Measurements from ENCODE around the gene TIAM1.

GRCh38 chr21:31194510-31195293 lies 149.4 kb downstream of the TIAM1 start:
- TF ChIP-seq CTCF (IDR thresholded peaks at IDR 0.05; ENCODE audit: borderline replicate concordance, extremely low read depth, low read length, poor library complexity, severe bottlenecking): no peak
- TF ChIP-seq EZH2 (IDR thresholded peaks at IDR 0.05; ENCODE audit: borderline replicate concordance, low read depth, low read length, severe bottlenecking): no peak

Data from DND-41 (cell line).